HS-27A (cell line): ENCODE data around the gene GNG11.
"Not testable (repeated sequence)": the region's sequence is repeated elsewhere in the genome, so short reads cannot be mapped to it uniquely, and the experiment has no call there.

Source experiments
- DNase-seq: peaks from one replicate; pipeline ENCODE4 v3.0.0-alpha.2; 2012; ENCODE audit warnings: low read depth, missing footprints

The GNG11 gene

GRCh38 chr7:93921607-93922566 lies at the start of gene GNG11:
Gene GNG11 (plus strand): TSS chr7:93921735. CDS start chr7:93922138, 403 bp downstream.
- peak; percentile 52 for DNase-seq

GRCh38 chr7:93873998-93874574 lies 47.4 kb upstream of the GNG11 start:
- no peak for DNase-seq

- DNase-seq: no peak
These were observed 43.8 kb upstream of the GNG11 start for GRCh38 chr7:93877742-93878141.

GRCh38 chr7:93879356-93879755 lies 42.2 kb upstream of the GNG11 start:
- no peak for DNase-seq

GRCh38 chr7:93882468-93882867 lies 39.1 kb upstream of the GNG11 start:
- no peak for DNase-seq

DNA sequence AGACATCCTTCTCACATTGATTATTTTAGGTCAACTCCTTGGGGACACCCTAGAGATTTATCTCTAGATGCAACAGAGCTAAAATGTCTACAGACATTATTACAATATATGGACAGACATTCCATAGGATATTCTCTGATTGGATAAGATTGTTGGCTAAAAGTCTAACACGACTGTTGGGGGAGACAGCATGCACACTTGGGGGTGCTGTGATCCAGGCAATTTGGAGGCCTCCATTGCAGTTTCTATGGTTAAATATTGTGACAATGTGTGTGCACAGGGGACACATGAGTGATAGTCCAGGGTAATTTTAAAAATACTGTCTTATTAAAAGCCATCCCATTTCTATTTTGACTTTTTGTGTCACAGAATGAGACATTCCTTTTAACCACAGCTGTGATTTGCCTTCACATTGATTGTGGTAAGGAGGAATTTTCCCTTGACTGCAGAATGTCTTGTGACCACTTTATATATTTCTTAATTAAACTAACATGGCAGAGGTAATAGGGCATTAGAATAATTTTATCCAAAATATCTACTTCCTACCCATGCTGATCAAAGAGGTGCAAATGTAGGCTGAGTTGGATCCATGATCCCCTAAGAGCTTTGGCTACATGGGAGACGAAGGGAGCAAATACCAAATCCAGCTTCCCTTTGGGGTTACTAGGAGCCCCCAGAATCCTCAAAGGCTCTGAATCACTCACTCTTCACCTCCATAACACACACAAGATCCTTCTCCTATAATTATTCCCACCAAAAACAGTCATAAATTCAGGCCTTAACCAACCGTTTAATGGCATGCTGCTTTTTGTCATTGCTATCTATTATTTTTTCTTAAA lies 38.2 kb upstream of the GNG11 start:
- DNase-seq: no peak

GRCh38 chr7:93883917-93884345 lies 37.6 kb upstream of the GNG11 start:
- no peak for DNase-seq

- no peak for DNase-seq
These were observed 37.0 kb upstream of the GNG11 start for GRCh38 chr7:93884541-93884940.

DNA sequence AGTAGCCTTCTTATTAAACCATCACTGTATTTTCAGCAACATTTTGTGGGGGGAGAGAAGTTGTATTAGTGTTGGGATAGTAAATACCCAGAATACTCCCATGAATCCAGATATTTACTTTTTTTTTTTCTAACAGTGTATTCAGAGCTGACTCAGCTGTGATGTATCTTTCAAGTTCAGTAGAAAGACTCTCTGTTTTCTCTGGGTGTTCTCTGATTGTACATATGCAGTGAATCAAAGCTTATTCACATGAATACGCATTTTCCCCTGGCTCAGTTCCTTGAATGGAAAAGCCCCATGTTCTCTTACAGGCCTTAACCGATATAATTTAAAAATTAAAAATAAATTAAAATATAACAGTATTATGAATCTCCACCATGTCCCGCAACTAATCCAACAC lies 32.3 kb upstream of the GNG11 start:
- no peak for DNase-seq

DNA sequence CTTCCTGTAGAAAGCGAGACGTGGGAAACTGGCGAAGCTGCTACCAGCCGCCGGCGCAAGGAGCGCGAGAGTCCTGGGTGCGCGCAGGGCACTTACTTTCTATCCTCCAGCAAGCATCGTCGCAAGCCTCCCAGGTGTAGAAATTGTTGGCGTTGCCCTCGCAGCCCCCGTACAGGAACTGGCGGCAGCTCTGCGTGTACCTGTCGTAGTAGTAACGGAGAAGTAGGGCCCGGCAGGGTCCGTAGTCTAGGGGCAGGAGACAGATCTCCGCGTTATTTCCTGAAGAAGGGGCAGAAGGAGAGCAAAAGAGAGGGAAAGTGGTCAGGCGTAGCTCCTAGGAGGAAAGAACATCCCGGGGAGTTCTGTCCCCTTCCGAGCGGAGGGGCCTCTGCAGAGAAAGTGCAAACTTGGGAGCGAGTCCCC lies 31.5 kb upstream of the GNG11 start:
- DNase-seq: no peak

- no peak for DNase-seq
These were observed 31.0 kb upstream of the GNG11 start, which contains the start of gene TFPI2 for GRCh38 chr7:93890464-93891068. Gene TFPI2 (minus strand): TSS chr7:93890753. CDS start chr7:93890678, 75 bp downstream.

DNA sequence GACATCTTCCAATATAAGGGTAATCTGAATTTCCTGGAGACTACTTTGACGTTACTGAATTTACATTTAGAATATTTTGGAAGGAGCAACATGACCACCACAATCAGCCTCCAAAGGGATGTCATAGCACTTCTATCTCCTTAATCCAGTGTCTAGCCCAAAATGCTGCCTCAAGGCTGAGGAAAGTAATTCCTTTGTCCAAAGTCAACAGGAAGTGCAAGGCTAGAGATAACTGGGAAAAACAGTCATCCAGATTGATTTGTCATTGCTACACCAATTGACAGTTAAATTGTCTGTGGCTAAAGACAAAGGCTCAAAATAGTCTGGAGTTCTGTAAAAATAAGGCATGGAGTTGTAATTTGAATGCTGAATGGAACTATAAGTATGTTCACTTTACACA lies 27.1 kb upstream of the GNG11 start:
- DNase-seq: no peak

DNA sequence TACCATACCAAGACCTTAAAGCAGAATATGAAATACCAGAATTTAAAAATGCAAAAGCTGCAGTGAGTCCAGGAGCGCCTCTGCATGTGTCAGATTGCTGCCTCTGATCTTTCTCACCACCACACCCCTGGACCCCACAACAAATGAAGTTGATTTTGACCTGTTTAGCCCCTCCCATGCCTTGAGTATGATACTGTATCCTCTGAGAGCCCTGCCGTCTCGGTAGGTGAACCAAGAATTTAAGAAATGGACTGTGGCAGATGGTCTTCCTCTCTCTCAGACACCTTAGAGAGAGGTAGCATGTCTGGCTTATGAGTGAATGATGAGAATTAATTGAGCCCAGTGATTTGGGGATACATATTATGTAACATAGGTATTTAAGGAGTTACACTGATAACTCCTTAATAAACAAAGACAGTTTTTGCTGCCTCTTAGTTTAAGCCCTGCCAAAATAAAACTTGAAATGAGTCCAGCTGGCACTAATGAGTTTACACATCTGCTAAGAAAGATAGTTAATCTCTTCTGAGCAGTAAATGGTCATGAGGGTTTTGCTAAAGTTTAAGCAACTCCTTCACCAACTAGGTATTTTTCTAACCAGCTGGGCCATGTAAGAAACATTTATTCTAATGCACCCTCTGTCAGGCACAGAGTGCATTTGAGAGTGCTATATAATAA lies 26.4 kb upstream of the GNG11 start:
- no peak for DNase-seq

DNA sequence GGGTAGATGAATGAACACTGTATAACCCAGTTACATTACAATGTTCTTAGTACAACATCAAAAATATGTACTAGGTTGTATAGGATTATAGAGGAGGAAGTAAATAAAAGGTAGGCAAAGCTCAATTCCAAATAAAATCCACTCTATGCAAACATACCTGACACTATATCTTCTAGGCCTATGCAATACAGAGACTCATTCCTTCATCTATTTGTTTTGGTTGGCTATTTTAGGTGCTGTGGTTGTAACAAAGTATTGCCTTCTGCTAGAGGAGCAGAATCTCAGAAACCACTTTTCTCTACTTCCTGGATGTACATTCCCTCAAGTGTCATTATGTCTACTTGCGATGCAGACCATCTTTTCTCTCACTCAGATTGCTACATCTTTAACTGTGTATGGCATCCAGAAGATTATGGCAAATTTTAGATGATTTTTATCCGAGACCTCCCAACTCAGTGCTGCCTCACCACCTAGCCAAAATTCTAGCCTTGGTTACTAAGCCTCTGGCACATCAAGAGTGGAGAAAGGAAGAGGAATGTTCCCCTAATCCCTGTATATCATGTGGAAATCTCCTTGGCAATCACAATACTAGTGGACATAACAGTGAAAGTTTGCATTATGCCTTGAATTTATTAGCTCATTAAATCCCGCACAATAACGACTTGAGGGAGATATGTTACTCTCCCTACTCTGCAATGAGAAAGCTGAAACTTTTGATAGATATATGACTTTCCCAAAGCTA lies 25.5 kb upstream of the GNG11 start:
- DNase-seq: no peak

DNA sequence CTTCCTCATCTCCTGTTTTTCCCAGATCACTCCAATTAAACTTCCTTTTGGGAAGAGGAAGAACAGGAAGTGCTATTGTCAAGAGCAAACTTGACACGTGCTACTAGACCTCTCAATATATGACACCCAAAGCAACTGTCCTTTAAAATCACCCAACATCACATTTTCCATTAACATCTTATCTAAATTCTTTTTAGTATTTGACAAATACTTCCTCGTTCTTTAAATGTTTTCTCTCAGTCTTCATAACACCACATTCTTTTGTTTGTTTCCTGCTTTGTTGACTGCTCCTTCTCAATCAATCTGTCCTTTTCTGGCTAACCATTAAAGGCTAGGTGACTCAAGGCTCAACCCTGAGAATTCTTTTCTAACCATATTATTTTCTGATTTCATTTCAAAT lies 23.9 kb upstream of the GNG11 start:
- no peak for DNase-seq

GRCh38 chr7:93902777-93903423 lies 18.6 kb upstream of the GNG11 start:
- DNase-seq: no peak

DNA sequence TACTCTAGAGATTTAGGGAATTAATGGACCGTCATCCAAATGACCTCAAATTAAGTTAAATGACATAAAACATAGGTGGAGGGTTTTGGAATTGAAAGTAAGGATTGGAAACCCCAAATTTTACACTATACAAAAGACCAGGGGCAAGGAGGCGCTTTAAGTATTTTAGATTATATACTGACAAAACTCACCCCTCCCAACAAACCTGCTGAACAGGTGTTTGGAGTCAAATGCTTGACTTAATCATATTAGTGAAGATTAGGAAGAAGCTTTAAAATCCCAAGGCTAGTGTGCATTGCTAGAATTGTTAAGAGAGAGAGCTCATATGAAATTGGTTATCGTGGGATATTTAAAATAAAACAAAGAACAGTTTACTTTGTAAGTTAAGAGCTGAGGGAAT lies 15.3 kb upstream of the GNG11 start, which contains the start of gene GNGT1:
TSS of gene GNGT1 (plus strand) at position 301 of the 400 bp plus-strand sequence. CDS start 180 bp downstream, outside the sequence.
- DNase-seq: no peak

DNA sequence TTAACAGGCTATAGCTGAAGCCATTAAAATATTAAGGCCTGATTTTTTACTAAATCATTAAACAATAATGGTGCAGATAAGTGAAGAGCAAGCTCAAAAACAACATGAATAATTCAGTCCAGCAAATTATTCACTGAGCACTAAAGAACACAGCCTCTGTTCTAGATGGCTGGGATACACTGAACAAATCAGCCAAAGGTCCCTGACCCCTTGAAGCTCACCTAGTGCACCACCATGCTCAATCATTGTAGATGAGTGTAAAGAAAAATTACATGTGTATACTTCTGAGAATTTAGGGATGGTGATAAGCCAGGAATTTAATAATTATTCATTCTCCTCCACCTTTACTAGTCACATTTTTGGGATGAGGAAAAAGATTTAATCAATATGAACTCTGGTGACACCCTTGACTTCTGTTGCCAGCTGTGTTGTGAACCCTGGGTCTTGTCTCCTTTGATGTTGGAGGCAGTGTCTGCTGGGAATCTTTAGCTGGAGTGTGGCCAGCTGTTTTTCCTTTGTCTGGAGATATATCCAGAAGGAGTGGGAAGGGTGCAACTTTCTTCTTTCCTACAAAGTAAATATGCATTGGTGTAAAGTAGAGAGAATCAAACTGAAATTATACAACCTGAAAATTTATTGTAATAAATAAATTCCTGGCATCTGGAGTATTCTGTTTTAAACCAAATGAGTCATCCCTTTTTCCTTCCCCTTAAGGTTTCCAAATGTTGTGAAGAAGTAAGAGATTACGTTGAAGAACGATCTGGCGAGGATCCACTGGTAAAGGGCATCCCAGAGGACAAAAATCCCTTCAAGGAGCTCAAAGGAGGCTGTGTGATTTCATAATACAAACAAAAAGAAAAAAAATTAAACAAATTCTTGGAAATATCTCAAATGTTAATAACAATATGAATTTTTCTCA lies 11.2 kb upstream of the GNG11 start:
- DNase-seq: no peak

DNA sequence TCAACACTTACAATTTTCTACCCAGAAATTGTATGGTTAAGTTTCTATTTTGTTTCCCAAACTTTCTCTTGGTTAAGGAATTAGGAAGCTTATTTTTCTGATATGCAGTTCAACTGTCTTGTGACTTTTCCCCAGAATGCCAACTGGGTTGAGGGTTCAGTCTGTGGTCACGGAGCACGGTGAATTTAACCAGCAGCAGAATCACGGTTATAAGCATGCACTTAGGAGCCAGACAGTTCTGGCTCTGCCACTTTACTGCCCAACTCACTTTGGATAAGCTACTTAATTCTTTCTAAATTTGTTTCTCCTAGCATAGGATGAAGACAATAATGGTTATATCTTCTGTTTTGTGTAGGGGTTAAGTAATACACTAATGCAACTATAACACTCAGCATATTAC lies 10.3 kb upstream of the GNG11 start:
- not testable (repeated sequence) for DNase-seq
